GM21717 (cell line): ENCODE measurements around the gene MLLT10.
"Not testable (repeated sequence)": the region's sequence is repeated elsewhere in the genome, so short reads cannot be mapped to it uniquely, and the experiment has no call there.

Source experiments
- ATAC-seq: cut with Tn5 transposase; IDR thresholded peaks from one replicate; pipeline ENCODE4 v1.9.1; 2021; ENCODE audit warnings: mild to moderate bottlenecking, moderate library complexity; ENCODE audit not compliant: unreplicated experiment

MLLT10 gene

GRCh38 chr10:21574514-21574913 is 40.5 kb downstream of the MLLT10 start:
- ATAC-seq = not testable (repeated sequence)

GRCh38 chr10:21579291-21579690 is 45.3 kb downstream of the MLLT10 start:
- no peak for ATAC-seq

GRCh38 chr10:21581421-21581834 is 47.4 kb downstream of the MLLT10 start:
- ATAC-seq = peak; percentile 78

- ATAC-seq = no peak
These were observed 51.0 kb downstream of the MLLT10 start for GRCh38 chr10:21584834-21585530.

- no peak for ATAC-seq
These were observed 53.4 kb downstream of the MLLT10 start for GRCh38 chr10:21587391-21587790.

GRCh38 chr10:21588159-21588558 is 54.1 kb downstream of the MLLT10 start:
- not testable (repeated sequence) for ATAC-seq

- ATAC-seq = no peak
These were observed 60.0 kb downstream of the MLLT10 start for GRCh38 chr10:21593986-21594385.

- no peak for ATAC-seq
These were observed 65.5 kb downstream of the MLLT10 start for GRCh38 chr10:21599582-21599981.

- ATAC-seq = no peak
These were observed 66.9 kb downstream of the MLLT10 start for GRCh38 chr10:21600804-21601433.

GRCh38 chr10:21602313-21602712 is 68.3 kb downstream of the MLLT10 start:
- no peak for ATAC-seq

- ATAC-seq = no peak
These were observed 69.7 kb downstream of the MLLT10 start for GRCh38 chr10:21603721-21604120.

GRCh38 chr10:21604651-21605050 is 70.6 kb downstream of the MLLT10 start:
- ATAC-seq = no peak

- ATAC-seq = no peak
These were observed 73.9 kb downstream of the MLLT10 start for GRCh38 chr10:21607907-21608306.

- no peak for ATAC-seq
These were observed 80.0 kb downstream of the MLLT10 start for GRCh38 chr10:21614000-21614399.

GRCh38 chr10:21617267-21617666 is 83.2 kb downstream of the MLLT10 start:
- ATAC-seq = no peak

- no peak for ATAC-seq
These were observed 89.3 kb downstream of the MLLT10 start for GRCh38 chr10:21623291-21623690.

- not testable (repeated sequence) for ATAC-seq
These were observed 90.4 kb downstream of the MLLT10 start for GRCh38 chr10:21624421-21624820.

- no peak for ATAC-seq
These were observed 90.9 kb downstream of the MLLT10 start for GRCh38 chr10:21624951-21625350.

GRCh38 chr10:21625623-21626229 is 91.7 kb downstream of the MLLT10 start:
- no peak for ATAC-seq

GRCh38 chr10:21626457-21627161 is 92.6 kb downstream of the MLLT10 start:
- no peak for ATAC-seq

GRCh38 chr10:21627331-21627730 is 93.3 kb downstream of the MLLT10 start:
- ATAC-seq = no peak

GRCh38 chr10:21628023-21628422 is 94.0 kb downstream of the MLLT10 start:
- no peak for ATAC-seq
